Tibial nerve (tissue), 4 donors: ENCODE data around the gene HOXB8. TPM values are rescaled to one million over a fixed set of nuclear protein-coding genes. Genes with fewer than 3 reads are reported as not detected.
A peak's percentile ranks its signal among the peaks of the same experiment; 100 is the strongest.

ENCODE experiments used
- DNase-seq, 2 donors: peaks; one replicate each; pipeline ENCODE4 v3.0.0-alpha.2; 2019; ENCODE audit warnings: low spot score in 2 of 2
- H3K27ac ChIP-seq, 4 donors: fragments of 200-600 bp; sonication (generic) in 3 of 4; one replicate each; pipeline ENCODE4 v1.5.1; 2017 to 2019; ENCODE audit warnings: mild to moderate bottlenecking in 1 of 4
- H3K27me3 ChIP-seq, 2 donors: fragments of 200-600 bp; sonication (generic) in 1 of 2; one replicate each; pipeline versions ENCODE4 v1.5.1 to v1.6.0; 2017 to 2019
- H3K36me3 ChIP-seq, 3 donors: fragments of 200-600 bp; sonication (generic); one replicate each; pipeline ENCODE4 v1.5.1; 2018 to 2019
- H3K4me1 ChIP-seq, 4 donors: fragments of 200-600 bp; sonication (generic) in 3 of 4; one replicate each; pipeline ENCODE4 v1.5.1; 2017 to 2019
- H3K4me3 ChIP-seq, 4 donors: fragments of 200-600 bp; sonication (generic) in 3 of 4; one replicate each; pipeline ENCODE4 v1.5.1; 2017 to 2019; ENCODE audit warnings: mild to moderate bottlenecking in 1 of 4, moderate library complexity in 1 of 4
- H3K9me3 ChIP-seq, 4 donors: fragments of 200-600 bp; sonication (generic) in 3 of 4; one replicate each; pipeline ENCODE4 v1.5.1; 2017 to 2019
- EP300 ChIP-seq, 2 donors: sonication (generic); formaldehyde crosslinking; IDR thresholded peaks; one replicate each; pipeline ENCODE4 v1.6.1; 2017; ENCODE audit warnings: antibody characterized with exemption in 2 of 2, mild to moderate bottlenecking in 1 of 2
- POLR2A ChIP-seq, 2 donors: fragments of 450-650 bp; IDR thresholded peaks; one replicate each; pipeline ENCODE4 v1.6.1; 2017; ENCODE audit warnings: antibody characterized with exemption in 2 of 2, mild to moderate bottlenecking in 2 of 2, moderate library complexity in 2 of 2
- WGBS, 2 donors: methylation state at CpG; one replicate each; pipeline ENCODE4 v1.1.5; 2018; 5-methylcytosine and 5-hydroxymethylcytosine counted together
- total RNA-seq, 4 donors: library from RNA; depleted of rRNA; stranded (reverse); fragments of >200 nt; gene quantifications; one replicate each; pipeline ENCODE4 v1.1.0, GENCODE V29; 2016
- TF ChIP-seq, protein P1 (sequence below), 5 experiments: fragments of 200-600 bp in 3 of 5; fragments of 450-650 bp in 2 of 5; sonication (generic) in 3 of 5; IDR thresholded peaks; one replicate each; pipeline ENCODE4 v1.5.1; 2016 to 2019; ENCODE audit warnings: antibody characterized with exemption in 5 of 5, mild to moderate bottlenecking in 3 of 5, moderate library complexity in 2 of 5

HOXB8 gene
- total RNA-seq, 4 donors from 2014 or later: 0.66 to 0.90 TPM; not detected in 2

DNA sequence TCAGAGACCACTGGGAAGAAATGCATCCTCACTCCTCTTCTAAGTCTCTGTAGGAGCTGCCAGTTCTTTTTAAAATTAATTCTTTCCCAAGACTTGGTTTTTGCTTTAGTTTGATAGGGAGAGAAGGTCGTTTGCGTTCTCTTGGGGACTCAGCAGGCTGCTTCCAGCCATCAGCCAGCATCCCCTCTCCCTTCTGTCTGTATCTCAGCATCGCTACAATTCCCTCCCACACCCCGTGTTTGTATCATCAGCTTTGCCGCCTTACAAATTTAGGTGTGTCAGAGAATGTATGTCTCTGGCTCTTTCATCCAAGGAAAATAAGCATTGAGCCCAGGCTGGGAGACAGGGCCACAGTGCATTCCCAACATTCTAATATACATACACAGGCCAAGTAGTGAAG is 15.7 kb downstream of the HOXB8 start:
- Histone ChIP-seq H3K27me3 (peaks cover 0 to 100% of the 10 kb centered on the region in 2 donors), H3K27ac (no peak overlapping the region)

GRCh38 chr17:48598736-48599135 is 16.4 kb downstream of the HOXB8 start:
- 35 to 56% methylated on average over 7 of the region's 7 CpGs for WGBS, 2 donors
- Histone ChIP-seq H3K4me3 (no peak overlapping the region), H3K27ac (peak overlapping the region in 1 of 4 donors; percentile 71), H3K27me3 (peaks cover 0 to 100% of the 10 kb centered on the region in 2 donors), H3K36me3 (no peaks in the 10 kb centered on the region), H3K4me1 (peaks cover 0 to 49% (median 17%) of the 10 kb centered on the region in 4 donors), H3K9me3 (peaks cover 0 to 10% (median 0%) of the 10 kb centered on the region in 4 donors)
- TF ChIP-seq POLR2A (IDR thresholded peaks at IDR 0.05): no peak
- TF ChIP-seq, protein P1, sequence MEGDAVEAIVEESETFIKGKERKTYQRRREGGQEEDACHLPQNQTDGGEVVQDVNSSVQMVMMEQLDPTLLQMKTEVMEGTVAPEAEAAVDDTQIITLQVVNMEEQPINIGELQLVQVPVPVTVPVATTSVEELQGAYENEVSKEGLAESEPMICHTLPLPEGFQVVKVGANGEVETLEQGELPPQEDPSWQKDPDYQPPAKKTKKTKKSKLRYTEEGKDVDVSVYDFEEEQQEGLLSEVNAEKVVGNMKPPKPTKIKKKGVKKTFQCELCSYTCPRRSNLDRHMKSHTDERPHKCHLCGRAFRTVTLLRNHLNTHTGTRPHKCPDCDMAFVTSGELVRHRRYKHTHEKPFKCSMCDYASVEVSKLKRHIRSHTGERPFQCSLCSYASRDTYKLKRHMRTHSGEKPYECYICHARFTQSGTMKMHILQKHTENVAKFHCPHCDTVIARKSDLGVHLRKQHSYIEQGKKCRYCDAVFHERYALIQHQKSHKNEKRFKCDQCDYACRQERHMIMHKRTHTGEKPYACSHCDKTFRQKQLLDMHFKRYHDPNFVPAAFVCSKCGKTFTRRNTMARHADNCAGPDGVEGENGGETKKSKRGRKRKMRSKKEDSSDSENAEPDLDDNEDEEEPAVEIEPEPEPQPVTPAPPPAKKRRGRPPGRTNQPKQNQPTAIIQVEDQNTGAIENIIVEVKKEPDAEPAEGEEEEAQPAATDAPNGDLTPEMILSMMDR (IDR thresholded peaks at IDR 0.05): no peak
- TF ChIP-seq EP300 (IDR thresholded peaks at IDR 0.05): no peak
- no peak for DNase-seq

More for the DNA sequence above, 15.7 kb downstream of the HOXB8 start:
- WGBS, 2 donors: 61 to 72% methylated on average over 5 of the region's 5 CpGs
- no peak for DNase-seq
- H3K36me3 ChIP-seq: no peaks in the 10 kb centered on the region
- H3K4me3 ChIP-seq: no peak overlapping the region
- peaks cover 0 to 13% (median 0%) of the 10 kb centered on the region in 4 donors for H3K9me3 ChIP-seq
- H3K4me1 ChIP-seq: peaks cover 0 to 45% (median 15%) of the 10 kb centered on the region in 4 donors
- TF ChIP-seq EP300 (IDR thresholded peaks at IDR 0.05): no peak
- TF ChIP-seq, protein P1 (IDR thresholded peaks at IDR 0.05): no peak
- no peak for TF ChIP-seq POLR2A (IDR thresholded peaks at IDR 0.05)

DNA sequence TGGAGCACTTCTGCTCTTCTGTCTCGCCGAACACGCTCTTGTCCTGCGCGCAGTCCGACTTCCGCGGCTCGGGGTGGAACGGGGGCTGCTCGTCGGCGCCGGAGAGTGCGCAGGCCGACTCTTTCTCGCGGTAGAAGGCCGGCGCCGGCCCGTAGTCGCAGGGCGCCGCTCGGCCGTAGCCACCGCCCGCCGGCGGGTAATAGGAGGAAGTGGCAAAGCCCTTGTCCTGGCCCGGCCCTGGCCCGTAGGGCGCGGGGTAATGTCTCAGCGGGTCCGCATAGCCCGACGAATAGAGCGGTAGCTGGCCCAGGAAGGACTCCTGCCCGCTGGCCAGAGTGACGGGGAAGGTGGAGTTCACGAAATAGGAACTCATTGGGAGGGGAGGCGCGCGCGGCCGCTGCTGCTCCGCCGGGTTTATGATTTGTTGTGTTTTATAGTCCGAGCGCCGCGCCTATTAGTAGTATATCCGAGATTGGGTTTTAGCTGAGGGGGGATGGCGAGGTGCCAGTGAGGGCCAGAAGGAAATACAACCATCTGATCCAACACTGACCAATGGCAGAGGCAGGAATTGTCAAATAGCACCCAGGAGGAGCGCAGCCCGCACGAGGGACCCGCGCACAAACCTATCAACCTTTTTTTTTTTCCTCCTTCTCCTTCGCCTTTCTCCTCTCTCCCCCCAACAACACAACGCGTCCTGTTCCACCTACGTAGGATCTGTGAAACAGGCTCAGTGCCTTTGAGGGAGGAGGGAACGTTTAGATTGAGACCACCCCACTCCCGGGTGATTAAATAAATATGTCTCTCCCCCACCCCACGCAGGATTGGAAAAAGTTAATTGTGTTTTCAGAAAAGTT is 17.1 kb downstream of the HOXB8 start:
- Histone ChIP-seq H3K9me3 (peaks cover 0 to 3% (median 0%) of the 10 kb centered on the region in 4 donors), H3K4me1 (peaks cover 0 to 53% (median 19%) of the 10 kb centered on the region in 4 donors), H3K27ac (peak overlapping the region in 2 of 4 donors; percentile 71), H3K36me3 (no peaks in the 10 kb centered on the region), H3K27me3 (peaks cover 0 to 100% of the 10 kb centered on the region in 2 donors), H3K4me3 (peak overlapping the region; percentile 4 to 54 (median 30))
- TF ChIP-seq EP300 (IDR thresholded peaks at IDR 0.05) (no peak), POLR2A (IDR thresholded peaks at IDR 0.05) (no peak)
- TF ChIP-seq, protein P1 (IDR thresholded peaks at IDR 0.05): no peak
- WGBS, 2 donors: 1% methylated on average over 62 to 65 of the region's 68 CpGs
- no peak for DNase-seq

DNA sequence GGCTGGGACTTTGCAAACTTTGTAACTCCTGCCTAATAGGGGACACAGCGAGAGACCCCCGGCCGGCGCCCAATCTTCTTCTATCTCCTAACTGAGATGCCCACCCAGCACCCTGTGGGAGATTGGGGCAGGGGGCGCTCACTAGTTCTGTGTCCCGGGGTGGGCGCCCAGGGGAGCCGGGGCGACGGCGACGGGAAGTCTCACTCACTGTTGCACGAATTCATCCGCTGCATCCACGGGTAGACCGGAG is 17.6 kb downstream of the HOXB8 start:
- Histone ChIP-seq H3K27ac (peak overlapping the region in 2 of 4 donors; percentile 71), H3K4me1 (peaks cover 0 to 53% (median 19%) of the 10 kb centered on the region in 4 donors), H3K36me3 (no peaks in the 10 kb centered on the region), H3K9me3 (no peaks in the 10 kb centered on the region), H3K4me3 (peak overlapping the region; percentile 4 to 54 (median 30)), H3K27me3 (peaks cover 0 to 100% of the 10 kb centered on the region in 2 donors)
- TF ChIP-seq, protein P1 (IDR thresholded peaks at IDR 0.05): no peak
- TF ChIP-seq POLR2A (IDR thresholded peaks at IDR 0.05) (no peak), EP300 (IDR thresholded peaks at IDR 0.05) (no peak)
- WGBS, 2 donors: 6 to 8% methylated on average over 16 of the region's 16 CpGs
- no peak for DNase-seq
